ENCODE results near the gene DCLK1. TPM values are rescaled to one million over a fixed set of nuclear protein-coding genes. Genes with fewer than 3 reads are reported as not detected.

Gene DCLK1
- total RNA-seq (not detected), polyA plus RNA-seq (not detected), total RNA-seq (not detected)

DNA sequence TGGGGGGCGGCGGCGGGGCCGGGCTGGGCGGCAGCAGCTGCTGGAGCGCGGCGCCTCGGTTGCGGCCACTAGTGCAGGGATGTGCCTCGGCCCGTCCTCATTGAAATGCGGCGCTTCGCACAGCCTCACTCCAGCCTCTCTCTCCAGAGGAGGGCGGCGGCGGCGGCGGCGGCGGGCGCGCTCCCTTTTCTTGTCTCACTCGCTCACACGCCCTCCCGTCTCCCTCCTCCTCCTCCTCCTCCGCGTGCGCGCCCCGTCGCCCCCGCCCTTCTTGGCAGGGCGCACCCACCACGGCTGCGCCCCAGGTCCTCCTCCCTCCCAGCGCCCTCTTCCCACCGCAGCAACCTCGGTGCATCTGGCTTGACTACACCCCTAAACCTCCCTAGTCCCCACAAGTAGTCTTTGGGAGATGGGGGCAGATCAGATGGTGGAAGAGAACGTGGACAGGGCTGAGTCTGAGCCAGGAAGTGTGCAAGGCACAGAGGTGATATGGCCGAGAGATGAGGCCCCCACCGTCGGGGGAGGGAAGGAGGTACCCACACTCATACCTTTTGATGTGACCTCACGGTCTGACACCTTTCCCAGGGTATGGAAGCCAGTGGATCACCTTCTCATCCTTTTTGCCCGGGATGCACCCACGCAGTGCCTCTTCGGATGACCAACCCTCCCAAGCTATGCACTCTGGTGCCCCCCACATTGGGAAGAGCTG lies at the start of gene DCLK1:
Gene DCLK1 (minus strand): TSS at position 161 of the 709 bp plus-strand sequence.
- ChIA-PET CTCF (no interaction called here), POLR2A (no interaction called here)

DNA sequence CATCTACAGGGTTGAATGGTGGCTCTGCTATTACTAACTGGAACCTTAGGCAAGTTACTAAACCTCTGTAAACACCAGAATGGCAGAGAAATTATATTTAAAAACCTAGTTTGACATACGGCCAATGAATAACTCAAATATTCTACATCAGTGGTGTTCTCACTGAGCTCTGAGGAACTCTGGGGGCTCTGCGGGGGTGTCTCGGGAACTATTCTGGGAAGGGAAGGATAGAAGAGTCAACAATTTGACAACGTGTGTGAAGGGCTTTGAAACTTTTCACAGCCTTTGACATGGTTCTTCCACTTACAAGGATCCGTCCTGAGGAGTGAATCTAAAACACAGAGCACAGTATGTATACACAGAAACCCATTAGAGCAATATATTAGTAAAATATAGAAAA lies 44.4 kb upstream of the DCLK1 start:
- peaks cover 0 to 2% (median 0%) of the 10 kb centered on the region in 5 donors for H3K27me3 Mint-ChIP-seq
- no peak overlapping the region for H3K4me3 ChIP-seq (ENCODE audit: low read length)
- H3K36me3 Mint-ChIP-seq = no peaks in the 10 kb centered on the region
- ChIA-PET CTCF (no interaction called here), POLR2A (no interaction called here)
- H3K9me3 Mint-ChIP-seq = peaks cover 0 to 7% (median 0%) of the 10 kb centered on the region in 11 donors
- no peak overlapping the region for H3K27ac ChIP-seq (ENCODE audit: low read depth, low read length)
- ATAC-seq = no peak
- H3K36me3 ChIP-seq (ENCODE audit: control insufficient read depth in 2 of 3, insufficient read depth in 3 of 3, low read length in 3 of 3) = no peaks in the 10 kb centered on the region
- H3K4me1 ChIP-seq (ENCODE audit: control insufficient read depth in 2 of 2, insufficient read depth in 2 of 2, low read length in 2 of 2) = no peaks in the 10 kb centered on the region
- no peak overlapping the region for H3K27ac Mint-ChIP-seq
- H3K27me3 ChIP-seq (ENCODE audit: control insufficient read depth in 2 of 2, insufficient read depth in 2 of 2, low read length in 2 of 2) = no peaks in the 10 kb centered on the region
- intact Hi-C loops (cut with micrococcal nuclease) = no loop called here
- no peaks in the 10 kb centered on the region for H3K4me1 Mint-ChIP-seq
- no peak for DNase-seq
- no peaks in the 10 kb centered on the region for H3K9me3 ChIP-seq (ENCODE audit: control insufficient read depth in 2 of 3, low read length in 3 of 3)
- H3K4me3 Mint-ChIP-seq = no peak overlapping the region

More for the DNA sequence above, at the start of gene DCLK1:
- intact Hi-C loops (cut with micrococcal nuclease) = no loop called here
- peaks cover 0 to 5% of the 10 kb centered on the region in 2 donors for H3K27me3 ChIP-seq (ENCODE audit: control insufficient read depth in 2 of 2, insufficient read depth in 2 of 2, low read length in 2 of 2)
- no peaks in the 10 kb centered on the region for H3K36me3 Mint-ChIP-seq
- H3K27me3 Mint-ChIP-seq = peaks cover 34 to 54% (median 41%) of the 10 kb centered on the region in 5 donors
- no peak within 1 kb of the TSS for H3K27ac ChIP-seq (ENCODE audit: low read depth, low read length)
- no peak within 1 kb of the TSS for H3K27ac Mint-ChIP-seq
- H3K9me3 Mint-ChIP-seq = peaks cover 0 to 8% (median 2%) of the 10 kb centered on the region in 11 donors
- H3K4me3 ChIP-seq (ENCODE audit: low read length) = no peak within 1 kb of the TSS
- H3K4me1 Mint-ChIP-seq = peaks cover 0 to 2% (median 0%) of the 10 kb centered on the region in 7 donors
- H3K4me1 ChIP-seq (ENCODE audit: control insufficient read depth in 2 of 2, insufficient read depth in 2 of 2, low read length in 2 of 2) = no peaks in the 10 kb centered on the region
- ATAC-seq (no peak), DNase-seq (no peak)
- H3K9me3 ChIP-seq (ENCODE audit: control insufficient read depth in 2 of 3, low read length in 3 of 3) = no peaks in the 10 kb centered on the region
- no peak within 1 kb of the TSS for H3K4me3 Mint-ChIP-seq
- no peaks in the 10 kb centered on the region for H3K36me3 ChIP-seq (ENCODE audit: control insufficient read depth in 2 of 3, insufficient read depth in 3 of 3, low read length in 3 of 3)

DNA sequence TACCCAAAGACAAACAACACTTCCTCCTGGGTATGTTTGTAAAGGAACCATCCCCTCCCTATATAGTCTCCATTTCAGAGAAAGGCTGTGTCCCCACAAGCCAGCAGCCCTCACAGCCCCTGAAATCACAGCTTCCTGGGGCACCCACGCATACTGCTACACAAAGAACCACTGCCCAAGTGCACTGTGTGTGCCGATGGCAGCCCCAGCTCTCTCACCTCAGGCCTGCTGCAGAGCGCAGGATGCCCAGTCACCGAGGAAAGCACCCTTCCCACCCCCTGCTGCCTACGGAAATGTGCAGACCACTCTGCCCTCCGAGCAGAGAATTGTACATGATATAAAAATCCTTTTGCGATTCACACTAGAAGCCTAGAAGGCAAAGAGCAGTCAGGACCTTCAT lies 43.7 kb upstream of the DCLK1 start:
- H3K27ac Mint-ChIP-seq = no peak overlapping the region
- no peaks in the 10 kb centered on the region for H3K36me3 Mint-ChIP-seq
- no peaks in the 10 kb centered on the region for H3K4me1 Mint-ChIP-seq
- Histone ChIP-seq H3K4me3 (ENCODE audit: low read length) (no peak overlapping the region), H3K27me3 (ENCODE audit: control insufficient read depth in 2 of 2, insufficient read depth in 2 of 2, low read length in 2 of 2) (no peaks in the 10 kb centered on the region), H3K27ac (ENCODE audit: low read depth, low read length) (no peak overlapping the region), H3K36me3 (ENCODE audit: control insufficient read depth in 2 of 3, insufficient read depth in 3 of 3, low read length in 3 of 3) (no peaks in the 10 kb centered on the region), H3K4me1 (ENCODE audit: control insufficient read depth in 2 of 2, insufficient read depth in 2 of 2, low read length in 2 of 2) (no peaks in the 10 kb centered on the region), H3K9me3 (ENCODE audit: control insufficient read depth in 2 of 3, low read length in 3 of 3) (no peaks in the 10 kb centered on the region)
- intact Hi-C loops (cut with micrococcal nuclease) = no loop called here
- peaks cover 0 to 9% (median under 1%) of the 10 kb centered on the region in 5 donors for H3K27me3 Mint-ChIP-seq
- CTCF ChIA-PET = no interaction called here
- POLR2A ChIA-PET = no interaction called here
- H3K9me3 Mint-ChIP-seq = peaks cover 0 to 3% (median 0%) of the 10 kb centered on the region in 11 donors
- no peak overlapping the region for H3K4me3 Mint-ChIP-seq
- ATAC-seq = no peak
- no peak for DNase-seq

DNA sequence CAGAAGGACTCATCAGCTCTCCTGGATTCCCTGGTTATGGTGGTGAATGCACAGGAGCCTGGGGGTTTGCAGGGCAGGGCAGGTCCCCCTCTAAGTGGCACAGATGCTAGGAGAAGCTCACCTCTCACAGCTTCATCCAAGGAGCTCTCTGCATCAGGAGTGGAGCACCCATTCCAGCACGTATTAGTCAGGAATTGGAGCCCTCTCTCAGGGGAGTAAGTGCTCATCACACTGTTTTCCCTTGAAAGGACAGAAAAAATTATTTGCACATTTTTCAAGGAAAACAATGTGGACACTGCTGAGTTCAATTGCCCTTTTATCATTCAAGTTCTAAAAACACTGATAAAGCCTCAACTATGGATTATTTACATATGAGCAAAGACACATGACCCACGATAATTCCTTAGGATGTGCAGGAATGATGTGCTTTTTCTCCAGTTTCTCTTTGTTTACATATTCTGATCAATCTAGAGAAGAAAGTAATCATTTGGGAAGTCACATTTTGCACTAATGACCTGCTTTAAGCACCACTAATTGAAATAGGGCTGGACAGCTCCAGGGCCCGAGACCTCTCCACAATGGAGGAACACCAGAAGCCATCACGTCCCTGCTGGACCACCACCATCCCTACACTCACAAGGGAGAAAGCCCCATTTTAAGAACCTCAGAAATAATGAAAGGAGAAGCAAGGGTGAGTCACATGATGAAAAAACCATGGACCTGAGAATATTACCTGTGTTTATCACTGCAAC lies 42.6 kb upstream of the DCLK1 start:
- Histone ChIP-seq H3K4me3 (ENCODE audit: low read length) (no peak overlapping the region), H3K27me3 (ENCODE audit: control insufficient read depth in 2 of 2, insufficient read depth in 2 of 2, low read length in 2 of 2) (no peaks in the 10 kb centered on the region), H3K36me3 (ENCODE audit: control insufficient read depth in 2 of 3, insufficient read depth in 3 of 3, low read length in 3 of 3) (no peaks in the 10 kb centered on the region), H3K27ac (ENCODE audit: low read depth, low read length) (no peak overlapping the region), H3K4me1 (ENCODE audit: control insufficient read depth in 2 of 2, insufficient read depth in 2 of 2, low read length in 2 of 2) (no peaks in the 10 kb centered on the region), H3K9me3 (ENCODE audit: control insufficient read depth in 2 of 3, low read length in 3 of 3) (no peaks in the 10 kb centered on the region)
- CTCF ChIA-PET = no interaction called here
- Mint-ChIP-seq H3K4me3 (no peak overlapping the region), H3K4me1 (no peaks in the 10 kb centered on the region), H3K27me3 (peaks cover 0 to 10% (median 4%) of the 10 kb centered on the region in 5 donors), H3K27ac (no peak overlapping the region), H3K9me3 (peaks cover 0 to 3% (median 0%) of the 10 kb centered on the region in 11 donors), H3K36me3 (no peaks in the 10 kb centered on the region)
- DNase-seq (no peak), ATAC-seq (no peak)
- POLR2A ChIA-PET = no interaction called here
- intact Hi-C loops (cut with micrococcal nuclease) = no loop called here

DNA sequence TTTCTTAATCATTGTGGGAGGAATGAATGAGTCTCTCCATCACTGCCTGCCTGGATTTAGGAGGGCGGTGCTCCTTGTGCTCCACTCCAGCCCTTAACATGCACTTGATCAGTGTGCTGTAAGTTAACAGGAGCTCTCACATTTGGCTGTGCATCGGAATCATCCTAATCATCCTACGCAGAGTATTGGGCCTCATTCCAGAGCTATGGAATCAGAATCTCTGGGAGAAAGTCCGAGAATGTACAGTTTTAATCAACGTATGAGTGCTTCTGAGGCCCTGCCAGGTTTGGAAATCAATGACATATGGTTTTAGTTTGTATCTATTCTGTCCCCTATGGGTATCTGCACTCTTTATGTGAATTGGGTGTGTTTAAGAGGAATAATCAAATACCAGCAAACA lies 34.9 kb upstream of the DCLK1 start:
- intact Hi-C loops (cut with micrococcal nuclease) = no loop called here
- no peak overlapping the region for H3K27ac ChIP-seq (ENCODE audit: low read depth, low read length)
- Mint-ChIP-seq H3K4me1 (no peaks in the 10 kb centered on the region), H3K4me3 (no peak overlapping the region), H3K27ac (no peak overlapping the region), H3K36me3 (no peaks in the 10 kb centered on the region), H3K27me3 (peaks cover 0 to 12% (median 10%) of the 10 kb centered on the region in 5 donors), H3K9me3 (peaks cover 0 to 6% (median 0%) of the 10 kb centered on the region in 11 donors)
- ChIA-PET POLR2A (no interaction called here), CTCF (no interaction called here)
- H3K36me3 ChIP-seq (ENCODE audit: control insufficient read depth in 2 of 3, insufficient read depth in 3 of 3, low read length in 3 of 3) = no peaks in the 10 kb centered on the region
- DNase-seq = no peak
- no peaks in the 10 kb centered on the region for H3K4me1 ChIP-seq (ENCODE audit: control insufficient read depth in 2 of 2, insufficient read depth in 2 of 2, low read length in 2 of 2)
- H3K27me3 ChIP-seq (ENCODE audit: control insufficient read depth in 2 of 2, insufficient read depth in 2 of 2, low read length in 2 of 2) = no peaks in the 10 kb centered on the region
- H3K9me3 ChIP-seq (ENCODE audit: control insufficient read depth in 2 of 3, low read length in 3 of 3) = no peaks in the 10 kb centered on the region
- ATAC-seq = no peak
- H3K4me3 ChIP-seq (ENCODE audit: low read length) = no peak overlapping the region

DNA sequence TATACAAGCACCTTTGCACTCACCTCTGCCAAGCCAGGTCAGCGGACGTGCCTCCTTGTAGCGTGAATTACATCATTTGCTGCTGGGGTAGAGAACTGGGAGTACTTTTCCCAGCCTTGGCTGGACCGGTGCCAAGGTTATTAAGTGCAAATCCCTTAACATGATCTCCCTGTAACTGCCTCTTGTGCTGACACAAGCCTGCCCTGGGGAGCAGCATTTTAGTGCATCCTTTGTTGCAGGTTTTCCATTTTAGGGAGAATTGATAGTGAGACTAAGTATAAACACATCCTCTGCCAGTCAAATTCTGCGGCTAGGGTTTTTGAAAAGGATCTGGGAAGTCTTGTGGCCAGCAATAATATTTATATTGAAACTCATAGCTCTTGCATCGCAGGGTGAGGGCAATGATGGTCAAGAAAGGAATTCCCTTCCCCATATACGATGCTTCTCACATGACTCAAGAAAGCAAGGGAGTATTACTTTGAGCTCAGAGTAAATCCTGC lies 32.7 kb upstream of the DCLK1 start:
- Histone ChIP-seq H3K4me1 (ENCODE audit: control insufficient read depth in 2 of 2, insufficient read depth in 2 of 2, low read length in 2 of 2) (no peaks in the 10 kb centered on the region), H3K9me3 (ENCODE audit: control insufficient read depth in 2 of 3, low read length in 3 of 3) (no peaks in the 10 kb centered on the region), H3K27ac (ENCODE audit: low read depth, low read length) (no peak overlapping the region), H3K27me3 (ENCODE audit: control insufficient read depth in 2 of 2, insufficient read depth in 2 of 2, low read length in 2 of 2) (no peaks in the 10 kb centered on the region), H3K4me3 (ENCODE audit: low read length) (no peak overlapping the region), H3K36me3 (ENCODE audit: control insufficient read depth in 2 of 3, insufficient read depth in 3 of 3, low read length in 3 of 3) (no peaks in the 10 kb centered on the region)
- POLR2A ChIA-PET = no interaction called here
- H3K27me3 Mint-ChIP-seq = peaks cover 0 to 12% (median 0%) of the 10 kb centered on the region in 5 donors
- H3K9me3 Mint-ChIP-seq = peaks cover 0 to 6% (median 2%) of the 10 kb centered on the region in 11 donors
- no peak overlapping the region for H3K27ac Mint-ChIP-seq
- no peak overlapping the region for H3K4me3 Mint-ChIP-seq
- no peak for DNase-seq
- H3K36me3 Mint-ChIP-seq = no peaks in the 10 kb centered on the region
- intact Hi-C loops (cut with micrococcal nuclease) = no loop called here
- no peak for ATAC-seq
- H3K4me1 Mint-ChIP-seq = no peaks in the 10 kb centered on the region
- CTCF ChIA-PET = interaction anchor here (0.7 kb wide), 1 partner anchor 45 kb away, joined by 4 read pairs; no protein-coding TSS in a partner anchor
